ENCODE data around the gene SCN2B. TPM values are rescaled to one million over a fixed set of nuclear protein-coding genes. Genes with fewer than 3 reads are reported as not detected.
A peak's percentile ranks its signal among the peaks of the same experiment; 100 is the strongest.

SCN2B gene
- total RNA-seq, 6 donors from 2014 or later: 0.22 to 2.4 (median 0.32) TPM; not detected in 2

- no peak overlapping the region for H3K4me3 ChIP-seq
- no peaks in the 10 kb centered on the region for H3K36me3 ChIP-seq
- H3K27ac ChIP-seq: peak overlapping the region in 2 of 4 donors; percentile 28 to 71
- peaks cover 4 to 55% (median 27%) of the 10 kb centered on the region in 4 donors for H3K4me1 ChIP-seq
- H3K27me3 ChIP-seq: no peaks in the 10 kb centered on the region
- no peak for DNase-seq
- no peaks in the 10 kb centered on the region for H3K9me3 ChIP-seq
- TF ChIP-seq EP300 (IDR thresholded peaks at IDR 0.05): no peak
- no peak for TF ChIP-seq POLR2AphosphoS5 (IDR thresholded peaks at IDR 0.05)
- no peak for TF ChIP-seq POLR2A (IDR thresholded peaks at IDR 0.05)
- no peak for TF ChIP-seq CTCF (IDR thresholded peaks at IDR 0.05)
- no peak for ATAC-seq (ENCODE audit: low FRiP score in 2 of 2)
- 67 to 75% methylated on average over 11 of the region's 11 CpGs for WGBS, 2 donors
Measured at GRCh38 chr11:118216621-118217481, 40.4 kb upstream of the SCN2B start.

GRCh38 chr11:118215765-118216164 lies 39.3 kb upstream of the SCN2B start:
- Histone ChIP-seq H3K36me3 (no peaks in the 10 kb centered on the region), H3K27ac (peak overlapping the region in 3 of 4 donors; percentile 28 to 71 (median 49)), H3K4me1 (peaks cover 9 to 65% (median 30%) of the 10 kb centered on the region in 4 donors), H3K4me3 (no peak overlapping the region), H3K9me3 (no peaks in the 10 kb centered on the region), H3K27me3 (no peaks in the 10 kb centered on the region)
- ATAC-seq (ENCODE audit: low FRiP score in 2 of 2) (no peak), DNase-seq (no peak)
- 88 to 92% methylated on average over 7 of the region's 7 CpGs for WGBS, 2 donors
- TF ChIP-seq POLR2A (IDR thresholded peaks at IDR 0.05) (no peak), CTCF (IDR thresholded peaks at IDR 0.05) (no peak), EP300 (IDR thresholded peaks at IDR 0.05) (no peak), POLR2AphosphoS5 (IDR thresholded peaks at IDR 0.05) (no peak)

- Histone ChIP-seq H3K27ac (peak overlapping the region in 3 of 4 donors; percentile 28 to 71 (median 49)), H3K9me3 (no peaks in the 10 kb centered on the region), H3K4me1 (peaks cover 9 to 63% (median 30%) of the 10 kb centered on the region in 4 donors), H3K36me3 (no peaks in the 10 kb centered on the region), H3K4me3 (no peak overlapping the region), H3K27me3 (no peaks in the 10 kb centered on the region)
- 67 to 70% methylated on average over 3 of the region's 3 CpGs for WGBS, 2 donors
- ATAC-seq (ENCODE audit: low FRiP score in 2 of 2): no peak
- no peak for TF ChIP-seq POLR2AphosphoS5 (IDR thresholded peaks at IDR 0.05)
- DNase-seq: peak in 1 of 2 donors; percentile 54
Measured at GRCh38 chr11:118215262-118215661, 38.8 kb upstream of the SCN2B start.

DNA sequence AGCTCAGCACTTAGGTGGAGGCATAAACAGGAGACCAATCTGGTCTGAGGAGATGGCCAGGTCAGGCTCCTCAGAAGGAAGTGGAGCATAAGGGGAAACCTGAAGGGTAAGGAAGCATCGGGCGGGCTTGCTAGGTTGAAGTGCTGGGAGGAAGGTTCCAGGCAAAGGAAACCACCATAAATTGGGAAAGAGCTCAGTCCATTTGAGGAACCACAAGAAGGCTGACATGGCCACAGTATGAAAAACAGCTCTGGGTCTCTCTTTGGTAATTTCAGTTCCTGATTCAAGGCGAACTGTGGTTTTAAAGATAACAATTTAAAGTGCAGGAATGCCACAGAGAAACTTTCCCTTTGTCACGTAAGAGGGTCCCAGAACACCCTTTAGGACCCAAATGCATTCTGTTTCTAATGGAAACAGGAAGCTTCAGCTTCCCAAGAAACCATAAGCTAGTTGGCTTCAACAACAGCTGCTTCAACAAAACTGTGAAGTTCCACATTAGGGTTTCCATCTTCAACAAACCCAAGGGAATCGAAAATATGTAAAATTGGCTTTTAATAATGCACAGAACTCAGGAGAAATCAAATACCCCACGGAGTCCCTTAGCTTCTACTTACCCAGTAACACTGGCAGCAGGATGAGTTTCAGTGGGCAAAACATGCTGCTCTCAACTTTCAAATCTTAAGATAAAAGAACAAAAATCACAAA lies 37.9 kb upstream of the SCN2B start:
- Histone ChIP-seq H3K27me3 (no peaks in the 10 kb centered on the region), H3K36me3 (no peaks in the 10 kb centered on the region), H3K27ac (peak overlapping the region; percentile 32 to 71 (median 50)), H3K9me3 (no peaks in the 10 kb centered on the region), H3K4me1 (peaks cover 9 to 63% (median 29%) of the 10 kb centered on the region in 4 donors), H3K4me3 (no peak overlapping the region)
- DNase-seq (peak in 1 of 2 donors; percentile 74), ATAC-seq (ENCODE audit: low FRiP score in 2 of 2) (peak; percentile 54 to 75)
- WGBS, 2 donors: 52 to 60% methylated on average over 6 of the region's 6 CpGs
- TF ChIP-seq EP300 (IDR thresholded peaks at IDR 0.05) (no peak), POLR2AphosphoS5 (IDR thresholded peaks at IDR 0.05) (no peak), CTCF (IDR thresholded peaks at IDR 0.05) (no peak), POLR2A (IDR thresholded peaks at IDR 0.05) (no peak)

GRCh38 chr11:118213781-118214180 lies 37.3 kb upstream of the SCN2B start:
- no peak for ATAC-seq (ENCODE audit: low FRiP score in 2 of 2)
- H3K27ac ChIP-seq: peak overlapping the region in 3 of 4 donors; percentile 32 to 71 (median 48)
- H3K4me1 ChIP-seq: peaks cover 9 to 63% (median 29%) of the 10 kb centered on the region in 4 donors
- TF ChIP-seq POLR2AphosphoS5 (IDR thresholded peaks at IDR 0.05): no peak
- no peak for TF ChIP-seq POLR2A (IDR thresholded peaks at IDR 0.05)
- no peak for TF ChIP-seq CTCF (IDR thresholded peaks at IDR 0.05)
- no peak for TF ChIP-seq EP300 (IDR thresholded peaks at IDR 0.05)
- WGBS, 2 donors: 85 to 90% methylated on average over 2 of the region's 2 CpGs
- no peaks in the 10 kb centered on the region for H3K27me3 ChIP-seq
- no peaks in the 10 kb centered on the region for H3K9me3 ChIP-seq
- DNase-seq: no peak
- H3K36me3 ChIP-seq: no peaks in the 10 kb centered on the region
- H3K4me3 ChIP-seq: no peak overlapping the region

All from upper lobe of left lung (tissue), 6 donors.